Esophagus squamous epithelium (tissue), 4 donors: ENCODE measurements around the gene SLC4A1.

Experiments used
- POLR2A ChIP-seq, 4 donors: fragments of 450-650 bp; IDR thresholded peaks; one replicate each; pipeline ENCODE4 v1.6.1; 2017; ENCODE audit warnings: antibody characterized with exemption in 4 of 4, mild to moderate bottlenecking in 4 of 4, moderate library complexity in 3 of 4
- TF ChIP-seq, protein P1 (sequence below), 6 experiments: fragments of 450-650 bp in 4 of 6; fragments of 200-600 bp in 2 of 6; sonication (generic) in 2 of 6; IDR thresholded peaks; one replicate each; pipeline ENCODE4 v1.5.1; 2016 to 2019; ENCODE audit warnings: antibody characterized with exemption in 6 of 6, mild to moderate bottlenecking in 4 of 6, moderate library complexity in 4 of 6

DNA sequence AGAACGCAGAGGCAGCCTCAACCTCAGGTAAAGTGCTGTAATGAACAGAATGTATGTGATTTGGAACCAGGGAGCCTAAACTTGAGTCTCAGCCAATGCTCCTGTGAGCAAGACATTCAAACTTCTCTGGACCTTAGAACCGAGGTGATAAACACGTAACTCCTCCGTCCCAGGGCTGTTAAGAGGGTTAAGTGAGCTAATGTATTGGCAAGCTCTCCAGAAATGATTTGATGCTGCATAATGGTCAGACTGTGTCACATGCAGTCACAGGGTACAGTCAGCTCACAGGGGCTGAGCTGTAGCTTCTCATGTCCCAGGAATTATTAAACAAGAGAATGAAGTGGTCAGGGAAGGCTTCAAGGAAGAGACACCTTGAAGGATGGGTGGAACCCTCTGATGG is 10.0 kb upstream of the SLC4A1 start:
- TF ChIP-seq, protein P1, sequence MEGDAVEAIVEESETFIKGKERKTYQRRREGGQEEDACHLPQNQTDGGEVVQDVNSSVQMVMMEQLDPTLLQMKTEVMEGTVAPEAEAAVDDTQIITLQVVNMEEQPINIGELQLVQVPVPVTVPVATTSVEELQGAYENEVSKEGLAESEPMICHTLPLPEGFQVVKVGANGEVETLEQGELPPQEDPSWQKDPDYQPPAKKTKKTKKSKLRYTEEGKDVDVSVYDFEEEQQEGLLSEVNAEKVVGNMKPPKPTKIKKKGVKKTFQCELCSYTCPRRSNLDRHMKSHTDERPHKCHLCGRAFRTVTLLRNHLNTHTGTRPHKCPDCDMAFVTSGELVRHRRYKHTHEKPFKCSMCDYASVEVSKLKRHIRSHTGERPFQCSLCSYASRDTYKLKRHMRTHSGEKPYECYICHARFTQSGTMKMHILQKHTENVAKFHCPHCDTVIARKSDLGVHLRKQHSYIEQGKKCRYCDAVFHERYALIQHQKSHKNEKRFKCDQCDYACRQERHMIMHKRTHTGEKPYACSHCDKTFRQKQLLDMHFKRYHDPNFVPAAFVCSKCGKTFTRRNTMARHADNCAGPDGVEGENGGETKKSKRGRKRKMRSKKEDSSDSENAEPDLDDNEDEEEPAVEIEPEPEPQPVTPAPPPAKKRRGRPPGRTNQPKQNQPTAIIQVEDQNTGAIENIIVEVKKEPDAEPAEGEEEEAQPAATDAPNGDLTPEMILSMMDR (IDR thresholded peaks at IDR 0.05), result no peak
- TF ChIP-seq POLR2A (IDR thresholded peaks at IDR 0.05), result no peak
